Trophoblast cell (in vitro differentiated cells and primary cell): ENCODE data around the gene GKAP1.

Experiments
- DNase-seq, 2 donors: peaks; one replicate each; pipeline ENCODE4 v3.0.0-alpha.2; 2016
- H2AFZ ChIP-seq: 2 replicates; pipeline ENCODE4 v1.6.1; 2013; ENCODE audit warnings: low read length, moderate library complexity, mild to moderate bottlenecking; ENCODE audit not compliant: insufficient read depth, poor library complexity
- H2AK5ac ChIP-seq: 2 replicates; pipeline ENCODE4 v1.6.1; 2013; ENCODE audit warnings: mild to moderate bottlenecking, low read length
- H2BK120ac ChIP-seq: 2 replicates; pipeline ENCODE4 v1.6.1; 2013; ENCODE audit warnings: low read length, mild to moderate bottlenecking, moderate library complexity; ENCODE audit not compliant: insufficient read depth, poor library complexity
- H2BK12ac ChIP-seq: 2 replicates; pipeline ENCODE4 v1.6.1; 2013; ENCODE audit warnings: mild to moderate bottlenecking, low read length, moderate library complexity
- H2BK5ac ChIP-seq: 2 replicates; pipeline ENCODE4 v1.6.1; 2013; ENCODE audit warnings: low read length, low read depth, moderate library complexity, mild to moderate bottlenecking; ENCODE audit not compliant: poor library complexity
- H3K14ac ChIP-seq: 2 replicates; pipeline ENCODE4 v1.6.1; 2013; ENCODE audit warnings: mild to moderate bottlenecking, low read length
- H3K18ac ChIP-seq: 2 replicates; pipeline ENCODE4 v1.6.1; 2013; ENCODE audit warnings: mild to moderate bottlenecking, low read length
- H3K23ac ChIP-seq: 2 replicates; pipeline ENCODE4 v1.6.1; 2013; ENCODE audit warnings: low read length
- H3K27ac ChIP-seq: 2 replicates; pipeline ENCODE4 v1.5.1; 2013; ENCODE audit warnings: low read depth, mild to moderate bottlenecking, inconsistent platforms, low read length, moderate library complexity
- H3K27me3 ChIP-seq: 2 replicates; pipeline ENCODE4 v1.6.1; 2013; ENCODE audit warnings: inconsistent platforms, mild to moderate bottlenecking, low read length, moderate library complexity; ENCODE audit not compliant: insufficient read depth
- H3K36me3 ChIP-seq, 2 experiments: 1 replicate in 1 of 2; 2 replicates in 1 of 2; pipeline ENCODE4 v1.6.1; 2013; ENCODE audit warnings: low read length in 2 of 2, mild to moderate bottlenecking in 2 of 2, moderate library complexity in 1 of 2; ENCODE audit not compliant: insufficient read depth in 2 of 2, control insufficient read depth in 1 of 2
- H3K4ac ChIP-seq: 2 replicates; pipeline ENCODE4 v1.6.1; 2013; ENCODE audit warnings: low read depth, mild to moderate bottlenecking, low read length, moderate library complexity
- H3K4me1 ChIP-seq, 2 experiments: 1 replicate in 1 of 2; 2 replicates in 1 of 2; pipeline ENCODE4 v1.6.1; 2013; ENCODE audit warnings: low read length in 2 of 2, mild to moderate bottlenecking in 2 of 2, moderate library complexity in 1 of 2; ENCODE audit not compliant: insufficient read depth in 2 of 2, control insufficient read depth in 1 of 2
- H3K4me2 ChIP-seq: 2 replicates; pipeline ENCODE4 v1.6.1; 2013; ENCODE audit warnings: inconsistent platforms, mild to moderate bottlenecking, low read length, moderate library complexity
- H3K4me3 ChIP-seq: 2 replicates; pipeline ENCODE4 v1.5.1; 2013; ENCODE audit warnings: mild to moderate bottlenecking, low read depth, low read length, inconsistent platforms
- H3K79me1 ChIP-seq: one replicate; pipeline ENCODE4 v1.6.1; 2013; ENCODE audit warnings: low read length
- H3K79me2 ChIP-seq: 2 replicates; pipeline ENCODE4 v1.6.1; 2013; ENCODE audit warnings: low read length, mild to moderate bottlenecking; ENCODE audit not compliant: control insufficient read depth, insufficient read depth, poor library complexity
- H3K9ac ChIP-seq: 2 replicates; pipeline ENCODE4 v1.6.1; 2013; ENCODE audit warnings: mild to moderate bottlenecking, low read length
- H3K9me3 ChIP-seq: 2 replicates; pipeline ENCODE4 v1.6.1; 2013; ENCODE audit warnings: low read depth, mild to moderate bottlenecking, control low read depth, inconsistent platforms, low read length; ENCODE audit not compliant: insufficient read depth
- H4K12ac ChIP-seq: 2 replicates; pipeline ENCODE4 v1.6.1; 2013; ENCODE audit warnings: low read depth, mild to moderate bottlenecking, low read length, moderate library complexity
- H4K8ac ChIP-seq: 2 replicates; pipeline ENCODE4 v1.6.1; 2013; ENCODE audit warnings: low read depth, mild to moderate bottlenecking, low read length, moderate library complexity
- H4K91ac ChIP-seq: one replicate; pipeline ENCODE4 v1.6.1; 2013; ENCODE audit warnings: low read depth, mild to moderate bottlenecking, low read length, moderate library complexity
- WGBS: extraction: QIAGEN DNeasy Blood & Tissue Kit; methylation state at CpG from one replicate; pipeline ENCODE4 v1.1.7; 2013; ENCODE audit warnings: missing lambda C conversion rate; ENCODE audit not compliant: insufficient read length, insufficient coverage; ENCODE audit errors: extremely low coverage; 5-methylcytosine and 5-hydroxymethylcytosine counted together

GKAP1 gene

DNA sequence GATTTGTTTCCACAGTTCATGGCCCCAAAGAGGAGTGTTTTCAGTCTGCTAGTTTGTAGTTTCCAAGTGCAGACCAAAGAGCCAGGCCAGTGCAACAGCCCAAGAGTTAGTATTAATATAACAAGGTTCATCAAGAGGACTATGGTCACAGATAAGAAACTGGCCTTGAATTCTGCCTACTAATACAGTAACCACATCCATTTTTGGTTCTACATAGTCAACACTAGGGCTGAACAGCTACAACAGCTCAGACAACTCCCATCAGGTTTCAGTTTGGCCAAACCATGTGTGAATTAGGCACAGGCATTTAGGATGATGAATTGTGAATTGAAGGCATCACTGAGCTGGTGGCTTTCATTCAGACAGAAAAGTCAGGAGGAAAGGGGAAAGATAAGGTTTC is 96.1 kb downstream of the GKAP1 start:
- no peaks in the 10 kb centered on the region for H3K27me3 ChIP-seq
- no peak overlapping the region for H2AFZ ChIP-seq
- no peaks in the 10 kb centered on the region for H3K9me3 ChIP-seq
- H3K27ac ChIP-seq: no peak overlapping the region
- H3K14ac ChIP-seq: no peak overlapping the region
- H3K4me2 ChIP-seq: no peak overlapping the region
- no peak overlapping the region for H3K18ac ChIP-seq
- no peak overlapping the region for H3K4ac ChIP-seq
- H3K4me3 ChIP-seq: no peak overlapping the region
- no peak overlapping the region for H3K23ac ChIP-seq
- H3K4me1 ChIP-seq: no peaks in the 10 kb centered on the region
- no peaks in the 10 kb centered on the region for H3K79me2 ChIP-seq
- H4K12ac ChIP-seq: no peak overlapping the region
- no peaks in the 10 kb centered on the region for H3K79me1 ChIP-seq
- no peak overlapping the region for H2BK5ac ChIP-seq
- no peak overlapping the region for H4K91ac ChIP-seq
- no peak overlapping the region for H4K8ac ChIP-seq
- no peak overlapping the region for H2BK120ac ChIP-seq
- DNase-seq: no peak
- no peaks in the 10 kb centered on the region for H3K36me3 ChIP-seq
- H3K9ac ChIP-seq: no peak overlapping the region
- no peak overlapping the region for H2AK5ac ChIP-seq
- no peak overlapping the region for H2BK12ac ChIP-seq

DNA sequence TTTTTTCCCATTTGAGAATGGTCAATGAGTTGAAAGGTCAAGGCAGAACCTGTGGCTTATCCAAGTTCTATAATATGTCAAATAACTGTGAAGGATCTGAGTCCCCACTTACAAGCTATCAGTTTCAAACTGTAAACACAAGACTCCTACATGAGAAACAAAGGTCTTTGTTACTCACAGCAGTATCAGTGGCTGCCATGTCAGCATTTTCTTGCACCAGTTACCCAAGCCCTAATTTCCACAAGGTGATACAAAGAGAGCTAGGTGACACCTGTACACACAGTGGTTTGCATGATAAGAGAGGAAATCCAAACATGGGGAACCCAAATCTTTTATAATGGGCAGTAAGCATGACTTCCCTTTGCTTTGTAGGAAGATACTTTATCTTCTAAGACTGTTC is 101.8 kb downstream of the GKAP1 start:
- Histone ChIP-seq H3K9me3 (no peaks in the 10 kb centered on the region), H4K91ac (no peak overlapping the region), H3K23ac (no peak overlapping the region), H2AFZ (no peak overlapping the region), H3K27me3 (no peaks in the 10 kb centered on the region), H3K4me1 (no peaks in the 10 kb centered on the region), H4K12ac (no peak overlapping the region), H3K18ac (no peak overlapping the region), H3K4me3 (no peak overlapping the region), H3K36me3 (no peaks in the 10 kb centered on the region), H2BK12ac (no peak overlapping the region), H3K4me2 (no peak overlapping the region), H2AK5ac (no peak overlapping the region), H3K27ac (no peak overlapping the region), H3K79me2 (no peaks in the 10 kb centered on the region), H3K4ac (no peak overlapping the region), H3K79me1 (no peaks in the 10 kb centered on the region), H2BK5ac (no peak overlapping the region), H2BK120ac (no peak overlapping the region), H3K9ac (no peak overlapping the region), H3K14ac (no peak overlapping the region), H4K8ac (no peak overlapping the region)
- no peak for DNase-seq

DNA sequence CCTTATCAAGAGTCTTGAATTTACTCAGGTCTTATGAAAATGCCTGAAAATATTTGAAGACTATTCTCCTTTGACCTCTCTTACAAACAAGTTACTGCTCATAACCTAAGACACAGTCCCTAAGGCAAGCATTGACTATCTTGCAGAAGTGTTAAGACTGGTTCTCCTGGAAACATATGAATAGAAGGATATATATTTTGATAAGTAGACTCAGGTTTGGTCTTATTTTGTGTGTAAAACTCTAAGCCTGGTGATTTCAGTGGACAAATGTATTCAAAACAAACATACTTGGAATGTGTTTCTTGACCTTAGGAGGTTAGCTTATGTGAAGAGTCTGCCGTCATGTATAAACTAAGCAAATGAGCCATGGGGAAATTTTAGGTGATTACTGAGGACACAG is 102.3 kb downstream of the GKAP1 start:
- H2AK5ac ChIP-seq: no peak overlapping the region
- no peak overlapping the region for H4K12ac ChIP-seq
- no peak overlapping the region for H3K27ac ChIP-seq
- no peak overlapping the region for H3K4ac ChIP-seq
- H3K18ac ChIP-seq: no peak overlapping the region
- no CpG with 5 or more reads among the region's 1 CpG for WGBS
- H3K4me1 ChIP-seq: no peaks in the 10 kb centered on the region
- no peak overlapping the region for H4K91ac ChIP-seq
- H3K36me3 ChIP-seq: no peaks in the 10 kb centered on the region
- H3K23ac ChIP-seq: no peak overlapping the region
- no peaks in the 10 kb centered on the region for H3K79me1 ChIP-seq
- H2BK12ac ChIP-seq: no peak overlapping the region
- no peak overlapping the region for H4K8ac ChIP-seq
- H3K27me3 ChIP-seq: no peaks in the 10 kb centered on the region
- no peak overlapping the region for H2BK5ac ChIP-seq
- peak; percentile 73 to 93 for DNase-seq
- H2BK120ac ChIP-seq: no peak overlapping the region
- H3K4me2 ChIP-seq: no peak overlapping the region
- H3K4me3 ChIP-seq: no peak overlapping the region
- H2AFZ ChIP-seq: no peak overlapping the region
- H3K9me3 ChIP-seq: no peaks in the 10 kb centered on the region
- H3K79me2 ChIP-seq: no peaks in the 10 kb centered on the region
- H3K9ac ChIP-seq: no peak overlapping the region
- H3K14ac ChIP-seq: no peak overlapping the region

DNA sequence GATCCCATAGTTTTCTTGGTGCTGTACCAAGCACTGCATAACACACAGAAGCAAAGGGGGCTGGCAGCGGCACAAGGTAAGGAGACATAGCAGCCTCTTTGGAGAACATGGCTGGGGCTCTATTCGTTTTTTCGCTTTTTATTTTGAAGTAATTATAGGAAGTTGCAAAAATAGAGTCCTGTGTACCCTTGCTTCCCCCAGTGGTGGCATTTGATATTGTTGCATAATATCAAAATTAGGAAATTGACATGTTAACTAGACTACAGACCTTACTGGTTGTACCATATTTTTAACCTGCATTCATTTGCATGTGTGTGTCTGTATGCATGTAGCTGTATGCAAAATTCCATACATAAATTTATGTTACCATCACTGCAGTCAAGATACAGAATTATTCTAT is 103.2 kb downstream of the GKAP1 start:
- Histone ChIP-seq H2BK120ac (no peak overlapping the region), H3K79me1 (no peaks in the 10 kb centered on the region), H4K91ac (no peak overlapping the region), H3K27me3 (no peaks in the 10 kb centered on the region), H3K14ac (no peak overlapping the region), H3K4me1 (no peaks in the 10 kb centered on the region), H4K12ac (no peak overlapping the region), H3K18ac (no peak overlapping the region), H3K27ac (no peak overlapping the region), H3K4ac (no peak overlapping the region), H2BK12ac (no peak overlapping the region), H3K79me2 (no peaks in the 10 kb centered on the region), H3K4me2 (no peak overlapping the region), H3K9ac (no peak overlapping the region), H3K36me3 (no peaks in the 10 kb centered on the region), H3K9me3 (no peaks in the 10 kb centered on the region), H2AK5ac (no peak overlapping the region), H3K4me3 (no peak overlapping the region), H4K8ac (no peak overlapping the region), H2BK5ac (no peak overlapping the region), H2AFZ (no peak overlapping the region), H3K23ac (no peak overlapping the region)
- no CpG with 5 or more reads among the region's 3 CpGs for WGBS
- DNase-seq: no peak
